ENCODE results near the gene WASF2. TPM values are rescaled to one million over a fixed set of nuclear protein-coding genes. Genes with fewer than 3 reads are reported as not detected.
A peak's percentile ranks its signal among the peaks of the same experiment; 100 is the strongest.

WASF2 gene
- total and polyA plus RNA-seq, 9 donors: 22.4 to 99.8 (median 72.4) TPM

DNA sequence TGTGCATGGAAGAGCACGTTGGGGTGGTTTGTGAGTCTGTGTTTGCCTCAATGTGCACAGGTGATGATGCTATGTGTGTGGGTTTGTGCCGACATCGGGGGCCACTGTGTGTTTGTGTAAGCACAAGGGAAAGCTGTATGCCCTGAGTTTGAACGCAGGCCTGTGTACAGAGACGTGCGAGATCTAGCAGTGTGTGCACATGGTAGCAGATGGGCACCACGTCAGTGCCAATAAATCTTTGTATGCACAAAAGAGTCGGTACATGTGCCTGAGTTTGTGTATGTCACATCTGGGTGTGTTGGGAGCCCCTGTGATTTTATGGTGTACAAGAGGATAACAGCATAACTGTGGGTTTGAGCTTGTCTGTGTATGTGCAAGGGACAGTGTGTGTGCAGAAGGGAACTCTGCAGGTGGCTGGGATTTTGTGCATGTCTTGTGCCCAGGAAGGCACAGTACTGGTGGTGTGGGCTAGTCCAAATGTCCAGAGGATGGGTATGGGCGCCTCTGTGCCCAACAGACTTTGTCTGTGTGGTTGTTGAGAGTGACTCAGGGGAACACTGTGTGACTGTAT lies 32.0 kb upstream of the WASF2 start:
- Histone ChIP-seq H3K36me3 (ENCODE audit: control insufficient read depth, insufficient read depth, low read length) (no peaks in the 10 kb centered on the region), H3K27ac (ENCODE audit: low read length) (peak overlapping the region; percentile 91), H3K4me1 (ENCODE audit: control insufficient read depth, insufficient read depth, low read length) (peaks cover 97% of the 10 kb centered on the region), H3K27me3 (ENCODE audit: control insufficient read depth, insufficient read depth, low read length) (no peaks in the 10 kb centered on the region), H3K4me3 (ENCODE audit: low read length) (no peak overlapping the region), H3K9me3 (replicated peaks; ENCODE audit: control insufficient read depth, low read depth, low read length) (no peaks in the 10 kb centered on the region)
- 31% methylated on average over 9 of the region's 9 CpGs for WGBS (ENCODE audit: insufficient coverage)
- peak; percentile 30 for DNase-seq

DNA sequence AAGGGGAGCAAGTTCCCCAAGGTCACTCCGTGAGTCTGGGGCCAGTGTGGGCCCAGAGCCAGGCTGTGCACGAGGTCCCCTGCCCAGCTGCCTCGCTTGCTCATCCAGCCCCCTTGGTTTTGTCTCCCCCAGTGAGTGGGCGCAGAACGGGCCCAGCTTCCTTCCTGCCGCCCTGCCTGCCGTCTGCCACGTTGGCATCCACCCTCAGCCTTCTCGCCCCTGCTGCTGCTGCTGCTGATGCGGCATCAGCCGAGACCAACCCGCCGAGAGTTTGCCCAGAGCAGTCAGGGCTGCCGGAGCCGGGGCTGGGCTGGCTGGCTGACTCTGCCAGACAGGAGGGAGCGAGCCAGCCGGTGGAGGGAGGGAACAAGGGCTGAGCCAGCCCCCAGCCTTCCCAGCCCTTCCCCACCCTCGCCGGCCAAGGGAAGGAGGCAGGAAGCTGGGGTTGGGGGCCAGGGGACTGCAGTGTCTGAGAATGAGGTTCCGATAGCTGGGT lies 31.4 kb upstream of the WASF2 start:
- 28% methylated on average over 13 of the region's 20 CpGs for WGBS (ENCODE audit: insufficient coverage)
- H3K27me3 ChIP-seq (ENCODE audit: control insufficient read depth, insufficient read depth, low read length): no peaks in the 10 kb centered on the region
- peak; percentile 66 for DNase-seq
- no peaks in the 10 kb centered on the region for H3K9me3 ChIP-seq (replicated peaks; ENCODE audit: control insufficient read depth, low read depth, low read length)
- peaks cover 92% of the 10 kb centered on the region for H3K4me1 ChIP-seq (ENCODE audit: control insufficient read depth, insufficient read depth, low read length)
- H3K4me3 ChIP-seq (ENCODE audit: low read length): no peak overlapping the region
- peak overlapping the region; percentile 91 for H3K27ac ChIP-seq (ENCODE audit: low read length)
- no peaks in the 10 kb centered on the region for H3K36me3 ChIP-seq (ENCODE audit: control insufficient read depth, insufficient read depth, low read length)

DNA sequence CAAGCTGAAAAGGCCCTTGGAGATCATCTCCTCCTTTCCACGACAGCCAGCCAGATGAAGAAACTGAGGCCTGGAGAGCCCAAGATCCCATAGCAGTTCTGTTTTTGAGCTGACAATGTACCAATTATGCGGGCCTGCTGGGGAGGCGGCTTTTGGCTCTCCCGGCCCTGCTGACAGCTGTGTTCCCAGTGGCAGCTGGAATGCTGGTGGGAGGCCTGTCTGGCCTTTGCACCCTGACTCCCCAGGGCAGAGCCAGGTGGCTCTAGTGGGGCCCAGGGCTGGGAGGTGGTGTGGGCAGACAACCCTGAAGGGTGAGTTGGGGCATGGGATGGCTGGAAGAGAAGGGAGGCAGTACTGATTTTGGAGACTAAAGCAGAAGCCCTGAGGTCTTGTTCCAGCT lies 30.7 kb upstream of the WASF2 start:
- H3K4me1 ChIP-seq (ENCODE audit: control insufficient read depth, insufficient read depth, low read length): peaks cover 91% of the 10 kb centered on the region

DNA sequence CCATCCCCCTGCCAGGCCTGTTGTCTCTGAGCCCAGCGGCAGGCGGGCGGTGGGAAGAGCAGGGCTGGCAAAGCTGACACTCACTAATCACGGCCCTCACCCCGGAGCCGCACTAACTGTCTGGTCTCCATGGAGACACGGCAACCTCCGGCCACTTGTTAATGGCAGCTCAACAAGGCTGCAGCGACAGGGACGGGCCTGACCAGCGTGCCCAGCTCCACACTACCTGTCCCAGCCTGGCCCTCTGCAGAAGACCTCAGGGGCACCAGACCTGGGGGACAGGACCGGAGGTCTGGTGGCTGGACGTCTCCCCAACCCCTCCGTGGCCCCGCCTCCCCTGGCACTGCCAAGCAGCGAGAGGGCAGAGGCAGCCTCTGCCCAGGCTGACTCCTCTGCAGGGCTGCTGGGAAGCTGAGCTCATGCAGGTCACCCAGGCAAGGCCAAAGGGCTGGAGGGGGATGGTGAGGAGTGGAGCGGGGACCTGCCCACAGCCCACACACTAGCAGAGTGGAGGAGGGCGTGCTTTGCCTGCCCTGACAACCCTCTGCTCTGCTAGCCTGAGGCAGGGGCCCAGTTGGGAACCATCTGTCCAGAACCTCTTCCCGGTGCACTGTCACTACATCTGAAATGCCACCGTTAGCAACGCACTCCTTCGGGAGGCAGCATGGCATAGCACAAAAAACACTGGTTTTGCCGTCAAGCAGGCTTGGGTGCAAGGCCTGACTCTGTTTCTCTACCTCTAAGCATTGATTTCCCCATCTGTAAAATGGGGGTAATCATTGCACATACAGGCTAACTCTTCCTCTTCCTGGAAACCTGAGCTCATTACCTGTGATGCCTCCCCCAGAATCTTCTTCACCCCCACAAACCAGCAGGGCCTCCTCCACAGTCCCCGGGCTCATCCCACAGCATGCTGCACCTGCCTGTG lies 29.6 kb upstream of the WASF2 start:
- H3K4me3 ChIP-seq (ENCODE audit: low read length): no peak overlapping the region
- no peaks in the 10 kb centered on the region for H3K27me3 ChIP-seq (ENCODE audit: control insufficient read depth, insufficient read depth, low read length)
- peak overlapping the region; percentile 91 for H3K27ac ChIP-seq (ENCODE audit: low read length)
- H3K36me3 ChIP-seq (ENCODE audit: control insufficient read depth, insufficient read depth, low read length): no peaks in the 10 kb centered on the region
- peaks cover 82% of the 10 kb centered on the region for H3K4me1 ChIP-seq (ENCODE audit: control insufficient read depth, insufficient read depth, low read length)
- DNase-seq: peak; percentile 68
- 58% methylated on average over 20 of the region's 24 CpGs for WGBS (ENCODE audit: insufficient coverage)
- H3K9me3 ChIP-seq (replicated peaks; ENCODE audit: control insufficient read depth, low read depth, low read length): no peaks in the 10 kb centered on the region

More for the DNA sequence above, 30.7 kb upstream of the WASF2 start:
- WGBS (ENCODE audit: insufficient coverage): 18% methylated on average over 4 of the region's 4 CpGs
- Histone ChIP-seq H3K4me3 (ENCODE audit: low read length) (no peak overlapping the region), H3K27ac (ENCODE audit: low read length) (peak overlapping the region; percentile 91), H3K27me3 (ENCODE audit: control insufficient read depth, insufficient read depth, low read length) (no peaks in the 10 kb centered on the region), H3K36me3 (ENCODE audit: control insufficient read depth, insufficient read depth, low read length) (no peaks in the 10 kb centered on the region), H3K9me3 (replicated peaks; ENCODE audit: control insufficient read depth, low read depth, low read length) (no peaks in the 10 kb centered on the region)
- DNase-seq: peak; percentile 74

DNA sequence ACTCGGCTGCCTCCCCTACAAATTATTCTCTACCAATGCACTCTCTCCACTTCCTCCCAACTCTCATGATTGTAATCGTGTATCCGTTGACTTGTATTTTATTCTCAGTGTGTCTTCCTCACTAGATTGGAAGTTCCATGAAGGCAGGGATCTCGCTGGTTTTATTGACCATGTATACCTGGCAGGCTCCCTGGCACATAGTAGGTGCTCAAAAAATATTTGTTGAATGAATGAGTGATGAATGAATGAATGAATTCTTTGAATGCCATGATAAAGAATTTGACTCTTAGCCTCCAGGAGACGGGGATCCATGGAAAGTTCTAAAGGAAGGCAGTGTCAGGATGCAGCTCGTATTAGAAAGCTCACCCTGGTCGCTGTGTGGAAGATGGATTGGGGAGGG lies 28.8 kb upstream of the WASF2 start:
- 79% methylated on average over 7 of the region's 7 CpGs for WGBS (ENCODE audit: insufficient coverage)
- Histone ChIP-seq H3K36me3 (ENCODE audit: control insufficient read depth, insufficient read depth, low read length) (no peaks in the 10 kb centered on the region), H3K27ac (ENCODE audit: low read length) (peak overlapping the region; percentile 91), H3K4me3 (ENCODE audit: low read length) (no peak overlapping the region), H3K27me3 (ENCODE audit: control insufficient read depth, insufficient read depth, low read length) (no peaks in the 10 kb centered on the region), H3K4me1 (ENCODE audit: control insufficient read depth, insufficient read depth, low read length) (peaks cover 80% of the 10 kb centered on the region), H3K9me3 (replicated peaks; ENCODE audit: control insufficient read depth, low read depth, low read length) (no peaks in the 10 kb centered on the region)
- DNase-seq: no peak

DNA sequence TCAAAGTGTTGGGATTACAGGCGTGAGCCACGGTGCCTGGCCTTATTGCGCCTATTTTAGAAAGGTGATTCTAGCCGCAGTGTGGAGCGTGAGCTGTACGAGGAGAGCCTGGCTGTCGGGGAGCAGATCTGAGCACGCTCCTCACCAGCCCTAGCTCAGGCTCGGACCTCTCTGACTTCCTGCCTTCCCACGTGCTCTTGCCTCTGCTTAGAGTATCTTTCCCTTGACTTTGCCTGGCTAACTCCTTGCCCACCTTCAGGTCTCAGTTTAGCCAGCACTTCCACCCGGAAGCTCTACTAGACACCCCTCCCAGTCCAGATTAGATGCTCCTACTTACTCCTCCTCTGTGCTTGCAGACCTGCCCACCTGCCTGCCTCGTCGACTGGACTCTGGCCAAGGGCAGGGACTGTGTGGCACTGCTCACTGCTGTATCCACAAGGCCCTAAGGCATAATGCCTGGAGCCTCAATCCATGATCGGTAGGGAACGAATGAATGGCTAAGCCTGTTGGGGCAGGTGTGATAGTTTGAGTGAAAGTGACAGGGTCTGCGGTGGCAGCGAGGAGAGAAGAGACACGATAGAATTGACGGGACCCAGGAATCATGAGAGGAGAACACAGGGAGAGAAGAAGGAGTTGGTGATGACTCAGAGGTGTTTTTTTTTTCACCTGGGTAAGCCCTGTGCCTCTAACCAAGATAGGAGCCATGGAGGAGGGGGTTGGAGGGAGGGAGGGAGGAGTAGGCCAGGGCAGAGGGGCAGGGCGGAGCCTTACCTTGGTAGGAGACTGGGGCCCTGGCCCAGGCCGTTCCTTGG lies 28.1 kb upstream of the WASF2 start:
- H3K36me3 ChIP-seq (ENCODE audit: control insufficient read depth, insufficient read depth, low read length): no peaks in the 10 kb centered on the region
- peak overlapping the region; percentile 39 for H3K27ac ChIP-seq (ENCODE audit: low read length)
- peak; percentile 25 for DNase-seq
- peaks cover 80% of the 10 kb centered on the region for H3K4me1 ChIP-seq (ENCODE audit: control insufficient read depth, insufficient read depth, low read length)
- WGBS (ENCODE audit: insufficient coverage): 66% methylated on average over 20 of the region's 21 CpGs
- no peaks in the 10 kb centered on the region for H3K9me3 ChIP-seq (replicated peaks; ENCODE audit: control insufficient read depth, low read depth, low read length)
- no peaks in the 10 kb centered on the region for H3K27me3 ChIP-seq (ENCODE audit: control insufficient read depth, insufficient read depth, low read length)
- no peak overlapping the region for H3K4me3 ChIP-seq (ENCODE audit: low read length)

DNA sequence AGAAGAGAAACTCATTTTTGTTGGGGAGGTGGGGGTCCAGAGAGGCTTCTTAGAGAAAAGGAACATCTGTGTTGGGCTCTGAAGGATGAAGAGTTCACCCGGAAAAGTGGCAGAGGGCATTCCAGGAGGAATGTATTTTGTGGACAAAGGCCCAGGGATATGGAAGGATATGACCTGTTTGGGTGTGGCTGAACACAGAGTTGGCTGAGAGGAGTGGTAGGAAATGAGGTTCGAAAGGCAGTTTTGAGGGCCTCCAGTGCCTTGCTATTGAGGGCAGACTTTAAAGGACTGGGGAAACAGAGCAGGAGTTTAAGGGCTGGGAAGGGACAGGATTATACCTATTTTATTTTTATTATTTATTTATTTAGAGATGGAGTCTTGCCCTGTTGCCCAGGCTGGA lies 27.3 kb upstream of the WASF2 start:
- Histone ChIP-seq H3K4me3 (ENCODE audit: low read length) (no peak overlapping the region), H3K27me3 (ENCODE audit: control insufficient read depth, insufficient read depth, low read length) (no peaks in the 10 kb centered on the region), H3K9me3 (replicated peaks; ENCODE audit: control insufficient read depth, low read depth, low read length) (no peaks in the 10 kb centered on the region), H3K36me3 (ENCODE audit: control insufficient read depth, insufficient read depth, low read length) (no peaks in the 10 kb centered on the region), H3K27ac (ENCODE audit: low read length) (no peak overlapping the region), H3K4me1 (ENCODE audit: control insufficient read depth, insufficient read depth, low read length) (peaks cover 72% of the 10 kb centered on the region)
- peak; percentile 17 for DNase-seq
- WGBS (ENCODE audit: insufficient coverage): 80% methylated on average over 2 of the region's 2 CpGs

DNA sequence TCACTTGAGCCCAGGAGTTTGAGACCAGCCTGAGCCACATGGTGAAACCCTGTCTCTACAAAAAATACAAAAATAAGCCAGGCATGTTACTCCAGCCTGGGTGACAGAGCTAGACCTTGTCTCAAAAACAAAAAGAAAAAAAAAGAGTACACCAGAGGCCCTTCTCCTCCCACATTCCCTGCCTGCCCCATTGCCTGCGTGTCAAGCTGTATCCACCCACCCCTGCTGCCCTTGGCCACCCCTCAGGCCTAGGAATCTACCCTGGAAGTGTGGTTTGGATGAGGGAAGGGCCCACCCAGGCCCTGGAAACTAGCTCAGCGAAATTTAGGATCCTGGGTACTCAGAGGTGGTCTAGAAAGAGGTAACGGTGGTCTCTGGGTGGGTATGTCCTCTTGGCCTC lies 25.7 kb upstream of the WASF2 start:
- H3K9me3 ChIP-seq (replicated peaks; ENCODE audit: control insufficient read depth, low read depth, low read length): no peaks in the 10 kb centered on the region
- no peak for DNase-seq
- no peak overlapping the region for H3K4me3 ChIP-seq (ENCODE audit: low read length)
- WGBS (ENCODE audit: insufficient coverage): 60% methylated on average over 1 of the region's 3 CpGs
- H3K36me3 ChIP-seq (ENCODE audit: control insufficient read depth, insufficient read depth, low read length): no peaks in the 10 kb centered on the region
- H3K27ac ChIP-seq (ENCODE audit: low read length): no peak overlapping the region
- no peaks in the 10 kb centered on the region for H3K27me3 ChIP-seq (ENCODE audit: control insufficient read depth, insufficient read depth, low read length)
- H3K4me1 ChIP-seq (ENCODE audit: control insufficient read depth, insufficient read depth, low read length): peaks cover 55% of the 10 kb centered on the region

DNA sequence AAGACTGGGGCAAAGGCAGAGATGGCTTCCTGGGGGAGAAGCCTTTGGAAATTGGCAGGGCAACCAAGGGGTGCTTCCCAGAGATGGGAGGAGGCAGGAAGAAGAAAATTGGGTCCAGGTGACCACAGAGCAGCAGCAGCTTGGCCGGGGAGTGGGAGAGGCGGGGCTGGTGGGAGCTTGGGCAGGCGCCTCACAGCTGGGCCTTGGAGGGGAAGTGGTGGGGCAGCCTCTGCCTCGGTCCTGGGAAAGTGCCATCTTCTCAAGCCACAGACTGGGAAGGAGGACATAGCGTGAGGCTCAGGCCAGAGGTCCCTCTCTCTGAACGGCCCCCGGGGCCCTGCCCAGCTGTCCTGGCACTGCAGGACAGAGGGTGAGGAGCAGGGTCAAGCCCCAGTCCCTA lies 24.0 kb upstream of the WASF2 start:
- peak; percentile 73 for DNase-seq
- Histone ChIP-seq H3K4me3 (ENCODE audit: low read length) (no peak overlapping the region), H3K27ac (ENCODE audit: low read length) (peak overlapping the region; percentile 32), H3K4me1 (ENCODE audit: control insufficient read depth, insufficient read depth, low read length) (peaks cover 46% of the 10 kb centered on the region), H3K36me3 (ENCODE audit: control insufficient read depth, insufficient read depth, low read length) (no peaks in the 10 kb centered on the region), H3K9me3 (replicated peaks; ENCODE audit: control insufficient read depth, low read depth, low read length) (no peaks in the 10 kb centered on the region), H3K27me3 (ENCODE audit: control insufficient read depth, insufficient read depth, low read length) (no peaks in the 10 kb centered on the region)
- 14% methylated on average over 7 of the region's 7 CpGs for WGBS (ENCODE audit: insufficient coverage)

DNA sequence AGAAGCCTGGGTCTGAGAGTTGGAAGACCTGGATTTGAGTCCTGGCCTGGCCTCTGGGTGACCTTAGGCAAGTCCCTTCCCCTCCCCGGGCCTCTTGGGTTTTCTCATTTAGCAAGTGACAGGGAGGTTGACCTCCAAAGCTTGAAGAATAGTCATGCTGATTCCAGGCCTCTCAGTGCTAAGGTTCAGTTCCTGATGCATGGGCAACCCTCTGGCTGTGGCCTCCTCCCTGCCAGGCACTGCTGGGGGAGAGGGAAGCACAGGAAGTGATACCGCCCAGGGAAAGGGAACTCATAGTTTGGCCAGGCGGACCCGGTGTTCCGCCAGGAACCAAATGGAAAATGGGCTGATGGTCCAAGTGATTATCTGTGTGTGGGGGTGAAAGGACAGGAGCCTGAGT lies 23.6 kb upstream of the WASF2 start:
- Histone ChIP-seq H3K36me3 (ENCODE audit: control insufficient read depth, insufficient read depth, low read length) (no peaks in the 10 kb centered on the region), H3K27ac (ENCODE audit: low read length) (peak overlapping the region; percentile 35), H3K9me3 (replicated peaks; ENCODE audit: control insufficient read depth, low read depth, low read length) (no peaks in the 10 kb centered on the region), H3K27me3 (ENCODE audit: control insufficient read depth, insufficient read depth, low read length) (no peaks in the 10 kb centered on the region), H3K4me3 (ENCODE audit: low read length) (no peak overlapping the region), H3K4me1 (ENCODE audit: control insufficient read depth, insufficient read depth, low read length) (peaks cover 45% of the 10 kb centered on the region)
- peak; percentile 51 for DNase-seq
- 28% methylated on average over 5 of the region's 5 CpGs for WGBS (ENCODE audit: insufficient coverage)

All from muscle of leg (tissue), 11 donors.